Measurements from ENCODE around the gene FAM222B. TPM values are rescaled to one million over a fixed set of nuclear protein-coding genes. Genes with fewer than 3 reads are reported as not detected.

FAM222B gene
- total RNA-seq, 1 experiment from 2014 or later: 18.5 TPM

DNA sequence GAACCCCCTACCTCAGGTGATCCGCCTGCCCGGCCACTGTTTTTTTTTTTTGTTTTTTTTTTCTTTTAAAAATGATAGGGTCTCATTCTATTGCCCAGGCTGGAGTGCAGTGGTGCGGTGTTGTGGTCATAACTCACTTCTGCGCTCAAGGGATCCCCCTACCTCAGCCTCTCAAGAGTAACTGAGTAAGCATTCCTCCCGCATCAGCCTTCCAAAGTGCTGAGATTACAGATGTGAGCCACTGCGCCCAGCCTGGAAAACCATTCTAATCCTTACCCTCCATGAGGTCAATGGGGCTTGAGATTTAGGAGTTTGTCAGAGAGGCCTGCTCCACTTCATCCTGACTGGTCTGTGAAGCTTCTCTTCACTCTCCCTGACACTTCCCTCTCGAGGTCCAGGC lies 24.7 kb upstream of the FAM222B start:
- POLR2A ChIA-PET: interaction anchor here (1.2 kb wide), 1 partner anchor 14 kb away, joined by 3 read pairs; no protein-coding TSS in a partner anchor
- Mint-ChIP-seq H3K4me3 (ENCODE audit: unreplicated experiment) (no peak overlapping the region), H3K27me3 (ENCODE audit: insufficient read depth, unreplicated experiment) (no peaks in the 10 kb centered on the region), H3K4me1 (ENCODE audit: insufficient read depth, unreplicated experiment) (no peaks in the 10 kb centered on the region), H3K27ac (ENCODE audit: low read depth, unreplicated experiment) (no peak overlapping the region), H3K36me3 (ENCODE audit: insufficient read depth, unreplicated experiment) (peaks cover 6% of the 10 kb centered on the region), H3K9me3 (ENCODE audit: unreplicated experiment) (no peaks in the 10 kb centered on the region)
- TF ChIP-seq, protein P1, sequence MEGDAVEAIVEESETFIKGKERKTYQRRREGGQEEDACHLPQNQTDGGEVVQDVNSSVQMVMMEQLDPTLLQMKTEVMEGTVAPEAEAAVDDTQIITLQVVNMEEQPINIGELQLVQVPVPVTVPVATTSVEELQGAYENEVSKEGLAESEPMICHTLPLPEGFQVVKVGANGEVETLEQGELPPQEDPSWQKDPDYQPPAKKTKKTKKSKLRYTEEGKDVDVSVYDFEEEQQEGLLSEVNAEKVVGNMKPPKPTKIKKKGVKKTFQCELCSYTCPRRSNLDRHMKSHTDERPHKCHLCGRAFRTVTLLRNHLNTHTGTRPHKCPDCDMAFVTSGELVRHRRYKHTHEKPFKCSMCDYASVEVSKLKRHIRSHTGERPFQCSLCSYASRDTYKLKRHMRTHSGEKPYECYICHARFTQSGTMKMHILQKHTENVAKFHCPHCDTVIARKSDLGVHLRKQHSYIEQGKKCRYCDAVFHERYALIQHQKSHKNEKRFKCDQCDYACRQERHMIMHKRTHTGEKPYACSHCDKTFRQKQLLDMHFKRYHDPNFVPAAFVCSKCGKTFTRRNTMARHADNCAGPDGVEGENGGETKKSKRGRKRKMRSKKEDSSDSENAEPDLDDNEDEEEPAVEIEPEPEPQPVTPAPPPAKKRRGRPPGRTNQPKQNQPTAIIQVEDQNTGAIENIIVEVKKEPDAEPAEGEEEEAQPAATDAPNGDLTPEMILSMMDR (IDR thresholded peaks at IDR 0.05; ENCODE audit: unreplicated experiment): no peak
- no peak for DNase-seq (ENCODE audit: unreplicated experiment)
- BruUV-seq (replicated peaks): no TSS peak
- intact Hi-C loops (cut with micrococcal nuclease): no loop called here
- CTCF ChIA-PET: no interaction called here

DNA sequence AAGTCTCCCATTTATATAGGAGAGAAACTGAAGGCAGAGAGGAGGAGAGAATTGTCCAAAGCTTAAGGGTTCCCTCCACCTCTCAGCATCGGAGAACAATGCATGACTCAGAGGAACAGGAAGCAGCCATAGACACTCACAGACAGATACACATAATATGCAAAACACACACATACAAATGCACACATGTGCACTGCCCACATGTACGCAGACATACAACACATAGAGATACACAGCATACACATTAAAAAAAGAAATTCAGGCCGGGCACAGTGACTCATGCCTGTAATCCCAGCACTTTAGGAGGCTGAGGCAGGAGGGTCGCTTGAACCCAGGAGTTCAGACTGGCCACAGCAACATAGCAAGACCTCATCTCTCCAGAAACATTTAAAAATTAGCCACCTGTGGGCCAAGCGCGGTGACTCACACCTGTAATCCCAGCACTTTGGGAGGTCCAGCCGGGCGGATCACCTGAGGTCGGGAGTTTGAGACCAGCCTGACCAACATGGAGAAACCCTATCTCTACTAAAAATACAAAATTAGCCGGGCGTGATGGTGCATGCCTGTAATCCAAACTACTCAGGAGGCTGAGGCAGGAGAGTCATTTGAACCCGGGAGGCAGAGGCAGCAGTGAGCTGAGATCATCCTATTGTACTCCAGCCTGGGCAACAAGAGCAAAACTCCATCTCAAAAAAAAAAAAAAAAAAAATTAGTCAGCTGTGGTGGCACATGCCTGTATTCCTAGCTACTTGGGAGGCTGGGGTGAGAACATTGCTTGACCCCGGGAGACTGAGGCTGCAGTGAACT lies 23.6 kb upstream of the FAM222B start:
- intact Hi-C loops (cut with micrococcal nuclease): no loop called here
- H3K4me3 Mint-ChIP-seq (ENCODE audit: unreplicated experiment): no peak overlapping the region
- ChIA-PET CTCF (interaction anchor here (0.6 to 1.5 kb wide), 2 partner anchors 58 to 377 kb away, joined by 3 to 6 read pairs; no protein-coding TSS in a partner anchor), POLR2A (interaction anchor here (1.2 to 1.3 kb wide), 2 partner anchors 8 to 12 kb away, joined by 3 to 5 read pairs; no protein-coding TSS in a partner anchor)
- H3K27ac Mint-ChIP-seq (ENCODE audit: low read depth, unreplicated experiment): no peak overlapping the region
- no peaks in the 10 kb centered on the region for H3K4me1 Mint-ChIP-seq (ENCODE audit: insufficient read depth, unreplicated experiment)
- TF ChIP-seq, protein P1 (IDR thresholded peaks at IDR 0.05; ENCODE audit: unreplicated experiment): no peak
- H3K27me3 Mint-ChIP-seq (ENCODE audit: insufficient read depth, unreplicated experiment): no peaks in the 10 kb centered on the region
- no peaks in the 10 kb centered on the region for H3K9me3 Mint-ChIP-seq (ENCODE audit: unreplicated experiment)
- peaks cover 6% of the 10 kb centered on the region for H3K36me3 Mint-ChIP-seq (ENCODE audit: insufficient read depth, unreplicated experiment)
- peak; percentile 41 for DNase-seq (ENCODE audit: unreplicated experiment)
- BruUV-seq (replicated peaks): no TSS peak

- no TSS peak for BruUV-seq (replicated peaks)
- TF ChIP-seq, protein P1 (IDR thresholded peaks at IDR 0.05; ENCODE audit: unreplicated experiment): no peak
- ChIA-PET POLR2A (interaction anchor here (1.3 kb wide), 1 partner anchor 9 kb away, joined by 5 read pairs; no protein-coding TSS in a partner anchor), CTCF (interaction anchor here (0.6 to 1.5 kb wide), 2 partner anchors 57 to 63 kb away, joined by 3 read pairs; no protein-coding TSS in a partner anchor)
- intact Hi-C loops (cut with micrococcal nuclease): no loop called here
- H3K36me3 Mint-ChIP-seq (ENCODE audit: insufficient read depth, unreplicated experiment): peaks cover 13% of the 10 kb centered on the region
- H3K4me3 Mint-ChIP-seq (ENCODE audit: unreplicated experiment): no peak overlapping the region
- no peaks in the 10 kb centered on the region for H3K27me3 Mint-ChIP-seq (ENCODE audit: insufficient read depth, unreplicated experiment)
- H3K9me3 Mint-ChIP-seq (ENCODE audit: unreplicated experiment): no peaks in the 10 kb centered on the region
- H3K27ac Mint-ChIP-seq (ENCODE audit: low read depth, unreplicated experiment): no peak overlapping the region
- no peaks in the 10 kb centered on the region for H3K4me1 Mint-ChIP-seq (ENCODE audit: insufficient read depth, unreplicated experiment)
- DNase-seq (ENCODE audit: unreplicated experiment): no peak
Measured at GRCh38 chr17:28864991-28865849, 22.6 kb upstream of the FAM222B start.

GRCh38 chr17:28863953-28864352 lies 21.4 kb upstream of the FAM222B start:
- no TSS peak for BruUV-seq (replicated peaks)
- intact Hi-C loops (cut with micrococcal nuclease): no loop called here
- H3K27me3 Mint-ChIP-seq (ENCODE audit: insufficient read depth, unreplicated experiment): no peaks in the 10 kb centered on the region
- no peaks in the 10 kb centered on the region for H3K4me1 Mint-ChIP-seq (ENCODE audit: insufficient read depth, unreplicated experiment)
- TF ChIP-seq, protein P1 (IDR thresholded peaks at IDR 0.05; ENCODE audit: unreplicated experiment): no peak
- peaks cover 24% of the 10 kb centered on the region for H3K36me3 Mint-ChIP-seq (ENCODE audit: insufficient read depth, unreplicated experiment)
- H3K4me3 Mint-ChIP-seq (ENCODE audit: unreplicated experiment): no peak overlapping the region
- CTCF ChIA-PET: interaction anchor here (0.6 to 1.1 kb wide), 4 partner anchors 8 to 253 kb away, joined by 3 to 7 read pairs (median 4); no protein-coding TSS in a partner anchor
- H3K27ac Mint-ChIP-seq (ENCODE audit: low read depth, unreplicated experiment): no peak overlapping the region
- no peak for DNase-seq (ENCODE audit: unreplicated experiment)
- POLR2A ChIA-PET: interaction anchor here (0.9 kb wide), 1 partner anchor 21 kb away, joined by 3 read pairs; the partner anchor contains the start of gene FAM222B
- no peaks in the 10 kb centered on the region for H3K9me3 Mint-ChIP-seq (ENCODE audit: unreplicated experiment)

Data from MCF 10A (cell line).